GM23248 (cell line): ENCODE results near the gene SNRPA.

Source experiments
- EZH2 ChIP-seq: fragments of 200-600 bp; sonication (generic); IDR thresholded peaks from 2 replicates; pipeline ENCODE4 v1.6.1; 2018; ENCODE audit warnings: antibody characterized with exemption, mild to moderate bottlenecking; ENCODE audit not compliant: insufficient read depth, poor library complexity, severe bottlenecking
- EZH2phosphoT487 ChIP-seq: fragments of 200-600 bp; sonication (generic); IDR thresholded peaks from 2 replicates; pipeline ENCODE4 v1.6.1; 2018; ENCODE audit warnings: antibody characterized with exemption, moderate library complexity, mild to moderate bottlenecking, low read depth; ENCODE audit not compliant: insufficient read depth

DNA sequence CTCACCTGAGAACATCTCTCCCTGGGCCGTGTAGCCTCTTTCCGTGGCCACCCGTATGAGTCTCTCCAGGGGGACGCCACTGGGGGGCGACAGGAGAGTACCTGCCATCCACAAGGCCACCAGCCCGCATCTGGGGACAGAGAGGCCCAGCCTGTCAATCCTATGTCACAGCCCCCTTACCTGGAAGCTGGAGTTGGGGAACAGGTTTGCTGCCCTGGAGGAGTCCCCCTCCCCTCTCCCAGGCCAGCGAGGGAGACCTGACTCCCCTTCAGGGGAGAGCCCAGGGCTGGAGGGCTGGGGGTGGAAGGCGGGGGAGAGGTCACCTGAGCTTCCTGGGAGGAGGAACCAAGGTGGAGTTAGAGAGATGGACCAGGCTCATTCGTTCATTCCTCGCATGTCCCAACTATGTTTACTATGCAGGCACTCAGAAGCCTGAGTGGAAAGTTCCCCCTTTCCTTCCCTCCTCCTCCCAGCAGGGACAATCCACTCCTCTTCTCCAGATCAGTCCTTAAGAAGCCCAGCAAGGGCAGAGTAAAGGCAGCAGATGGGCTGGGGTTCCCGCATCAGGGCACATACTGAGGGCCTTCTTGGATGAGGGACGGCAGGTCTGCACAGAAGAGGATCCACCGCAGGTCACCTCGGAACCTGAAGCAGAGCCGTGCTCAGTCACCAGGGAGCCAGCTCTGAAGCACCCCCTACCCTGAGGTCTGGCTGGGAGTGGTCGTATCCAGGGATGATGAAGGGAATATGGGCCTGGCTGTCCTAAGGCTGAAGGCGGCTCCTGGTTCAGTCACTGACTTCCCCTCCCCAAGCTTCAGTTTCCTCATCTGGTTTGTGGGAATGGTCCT is 6.2 kb upstream of the SNRPA start:
- TF ChIP-seq EZH2phosphoT487 (no peak), EZH2 (no peak)
